A549 (cell line): Measurements from ENCODE around the gene ZNF853.

ENCODE experiments used
- CEBPB ChIP-seq, 2 experiments: fragments of >200 bp in 1 of 2; sonication (Bioruptor Twin) in 1 of 2; formaldehyde crosslinking in 1 of 2; IDR thresholded peaks; 2 replicates each; pipeline ENCODE4 v1.6.1; 2012 to 2016
- CHD2 ChIP-seq: fragments of 150-350 bp; IDR thresholded peaks from 2 replicates; pipeline ENCODE4 v1.6.1; 2014; ENCODE audit warnings: low read length; ENCODE audit not compliant: partially characterized antibody
- CHD4 ChIP-seq: fragments of 200-600 bp; sonication (generic); IDR thresholded peaks from 2 replicates; pipeline ENCODE4 v1.6.1; 2016; ENCODE audit warnings: antibody characterized with exemption, mild to moderate bottlenecking, borderline replicate concordance
- CTCF ChIP-seq: fragments of >200 bp; sonication (Bioruptor Twin); formaldehyde crosslinking; IDR thresholded peaks from 3 replicates; pipeline ENCODE4 v1.5.1; 2016
- EHF ChIP-seq: fragments of 250-450 bp; sonication (Bioruptor Pico); IDR thresholded peaks from 2 replicates; pipeline ENCODE4 v1.5.0; 2020; ENCODE audit warnings: mild to moderate bottlenecking
- MAX ChIP-seq: IDR thresholded peaks from 2 replicates; pipeline ENCODE4 v1.6.1; 2012
- POLR2A ChIP-seq: IDR thresholded peaks from 2 replicates; pipeline ENCODE4 v1.6.1; 2012; ENCODE audit warnings: mild to moderate bottlenecking, low read length

DNA sequence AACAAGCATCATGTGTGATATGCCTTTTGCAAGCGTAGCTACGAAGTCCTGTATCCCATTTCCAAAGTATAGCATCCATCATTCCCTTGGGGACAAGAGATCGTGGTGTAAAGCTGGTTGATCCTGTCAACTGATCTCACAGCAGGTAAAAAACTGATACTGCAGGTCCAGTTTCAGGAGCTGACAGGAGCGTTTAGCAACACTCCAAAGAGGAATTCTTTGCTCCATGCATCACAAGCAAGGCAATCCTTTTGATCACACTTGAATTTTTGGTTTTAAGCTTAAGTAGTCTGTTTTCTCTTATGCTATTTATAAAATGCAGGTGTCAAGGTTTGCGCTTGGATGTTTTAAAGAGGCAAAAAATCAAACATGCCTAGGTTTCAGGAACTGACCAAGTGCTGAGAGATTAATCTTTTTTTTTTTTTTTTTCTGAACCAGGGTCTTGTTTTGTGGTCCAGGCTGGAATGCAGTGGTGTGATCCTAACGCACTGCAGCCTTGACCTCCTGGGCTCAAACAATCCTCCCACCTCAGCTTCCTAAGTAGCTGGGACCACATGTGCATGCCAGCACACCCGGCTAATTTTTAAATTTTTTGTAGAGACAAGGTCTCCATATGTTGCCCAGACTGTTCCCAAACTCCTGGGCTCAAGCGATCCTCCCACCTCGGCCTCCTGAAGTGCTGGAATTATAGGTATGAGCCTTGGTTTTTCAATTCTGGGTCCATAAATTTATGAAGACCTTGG is 40.0 kb upstream of the ZNF853 start:
- TF ChIP-seq CTCF (no peak), MAX (no peak), CEBPB (IDR thresholded peaks at IDR 0.05) (no peak), POLR2A (no peak), CHD4 (no peak), EHF (CRISPR knock-in tag) (no peak), CHD2 (no peak)
